Amygdala (tissue), 56 donors: ENCODE results near the gene L3MBTL4.

ENCODE experiments used
- DNase-seq, 56 donors: peaks; one replicate each; lab custom pipeline; 2025; lab: John Stamatoyannopoulos, UW

The L3MBTL4 gene

DNA sequence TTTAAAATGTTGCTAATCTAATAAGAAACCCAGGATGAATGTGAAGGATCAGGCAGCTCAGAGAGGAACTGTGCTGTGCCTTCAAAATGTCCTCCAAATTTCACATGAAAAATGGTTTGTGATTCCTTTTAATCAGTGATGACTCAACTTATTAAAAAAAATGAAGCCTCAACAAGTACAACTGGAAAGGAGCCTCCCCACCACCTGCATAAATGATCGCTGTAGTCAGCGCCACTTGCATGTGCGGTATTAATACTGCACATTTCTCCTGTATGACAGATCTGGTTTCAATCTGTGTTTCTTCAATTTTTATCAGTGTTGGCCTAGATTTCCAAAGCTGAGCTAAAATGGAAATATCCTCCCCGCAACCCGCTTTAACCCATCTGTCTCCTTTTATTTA lies 404.4 kb downstream of the L3MBTL4 start:
- DNase-seq: no peak

DNA sequence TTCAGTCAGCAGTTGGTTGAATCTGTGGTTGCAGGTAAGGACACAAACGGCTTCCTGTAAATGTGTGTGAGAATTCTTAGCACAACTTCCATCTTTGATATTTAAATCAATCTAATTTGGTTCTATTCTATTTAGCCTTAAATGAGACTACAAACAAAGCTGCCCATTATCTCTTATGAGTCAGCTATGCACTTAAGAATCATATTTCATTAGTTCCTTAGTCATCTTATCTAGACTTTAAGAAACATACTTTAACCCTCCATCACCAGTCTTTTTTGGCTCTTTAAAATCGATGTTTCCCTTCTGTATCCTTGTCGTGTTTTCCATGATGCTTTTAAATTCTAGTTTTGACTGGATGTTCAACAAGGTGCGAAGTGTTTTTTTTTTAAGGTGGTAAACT lies 405.0 kb downstream of the L3MBTL4 start:
- DNase-seq: no peak

DNA sequence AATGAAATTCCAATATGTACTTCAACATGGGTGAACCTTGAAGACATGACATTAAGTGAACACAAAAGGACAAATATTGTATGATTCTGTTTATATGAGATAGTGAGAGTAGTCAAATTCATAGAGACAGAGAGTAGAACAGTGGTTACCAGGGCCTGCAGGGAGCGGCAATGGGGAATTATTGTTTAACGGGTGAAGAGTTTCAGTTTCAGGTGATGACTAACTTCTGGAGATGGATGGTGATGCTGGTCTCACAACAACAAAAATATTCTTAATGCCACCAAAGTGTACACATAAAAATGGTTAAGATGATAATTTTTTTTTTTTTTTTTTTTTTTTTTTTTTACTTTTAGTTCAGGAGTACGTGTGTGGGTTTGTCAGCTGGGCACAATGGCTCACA lies 410.0 kb downstream of the L3MBTL4 start:
- no peak for DNase-seq

DNA sequence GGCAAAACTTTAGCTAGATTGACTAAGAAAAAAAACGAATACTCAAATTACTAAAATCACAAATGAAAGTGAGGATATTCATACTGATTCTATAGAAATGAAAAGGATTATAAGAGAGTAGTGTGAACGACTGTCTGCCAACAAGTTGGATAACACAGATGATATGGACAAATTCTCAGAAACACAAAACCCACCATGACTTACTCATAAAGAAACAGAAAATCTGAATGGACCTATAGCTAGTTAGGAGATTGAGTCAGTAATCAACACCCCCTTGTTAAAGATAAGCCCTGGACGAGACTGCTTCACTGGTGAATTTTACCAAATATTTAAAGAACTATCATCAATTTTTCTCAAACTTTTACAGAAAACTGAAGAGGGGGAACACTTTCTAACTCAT lies 410.6 kb downstream of the L3MBTL4 start:
- no peak for DNase-seq

DNA sequence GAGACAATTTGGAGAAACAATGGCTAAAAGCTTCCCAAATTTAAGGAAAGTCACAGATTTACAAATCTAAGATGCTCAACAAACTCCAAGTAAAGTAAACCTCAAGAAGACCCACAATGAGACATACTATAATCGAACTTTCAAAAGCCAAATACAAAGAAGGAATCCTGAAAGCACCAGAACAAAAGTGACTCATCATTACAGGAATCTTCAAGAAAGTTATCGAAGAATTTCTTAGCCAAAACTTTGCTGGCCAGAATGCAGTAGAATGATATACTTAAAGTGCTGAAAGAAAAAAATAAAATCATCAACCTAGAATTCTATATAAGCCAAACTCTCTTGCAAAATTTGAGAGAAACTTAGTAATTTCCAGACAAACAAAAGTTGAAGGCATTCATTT lies 412.8 kb downstream of the L3MBTL4 start:
- no peak for DNase-seq

DNA sequence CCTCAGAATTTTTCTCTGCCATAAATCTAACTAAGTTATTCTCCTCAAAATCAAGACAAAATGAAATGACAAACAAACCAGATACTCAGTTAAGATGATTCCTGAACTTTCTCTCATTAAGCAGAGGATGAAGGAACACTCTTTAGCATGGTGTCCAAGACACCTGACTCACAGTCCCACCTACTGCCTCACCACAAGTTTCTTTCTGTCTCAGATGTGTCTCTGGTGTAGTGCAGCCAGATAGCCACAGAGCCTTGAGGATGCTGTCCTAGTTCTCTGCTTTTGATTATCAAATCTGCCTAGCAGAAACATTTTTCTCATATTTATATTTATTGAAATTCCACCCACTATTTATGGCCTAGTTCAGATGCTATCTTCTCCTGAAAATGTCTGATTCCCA lies 415.8 kb downstream of the L3MBTL4 start:
- no peak for DNase-seq

DNA sequence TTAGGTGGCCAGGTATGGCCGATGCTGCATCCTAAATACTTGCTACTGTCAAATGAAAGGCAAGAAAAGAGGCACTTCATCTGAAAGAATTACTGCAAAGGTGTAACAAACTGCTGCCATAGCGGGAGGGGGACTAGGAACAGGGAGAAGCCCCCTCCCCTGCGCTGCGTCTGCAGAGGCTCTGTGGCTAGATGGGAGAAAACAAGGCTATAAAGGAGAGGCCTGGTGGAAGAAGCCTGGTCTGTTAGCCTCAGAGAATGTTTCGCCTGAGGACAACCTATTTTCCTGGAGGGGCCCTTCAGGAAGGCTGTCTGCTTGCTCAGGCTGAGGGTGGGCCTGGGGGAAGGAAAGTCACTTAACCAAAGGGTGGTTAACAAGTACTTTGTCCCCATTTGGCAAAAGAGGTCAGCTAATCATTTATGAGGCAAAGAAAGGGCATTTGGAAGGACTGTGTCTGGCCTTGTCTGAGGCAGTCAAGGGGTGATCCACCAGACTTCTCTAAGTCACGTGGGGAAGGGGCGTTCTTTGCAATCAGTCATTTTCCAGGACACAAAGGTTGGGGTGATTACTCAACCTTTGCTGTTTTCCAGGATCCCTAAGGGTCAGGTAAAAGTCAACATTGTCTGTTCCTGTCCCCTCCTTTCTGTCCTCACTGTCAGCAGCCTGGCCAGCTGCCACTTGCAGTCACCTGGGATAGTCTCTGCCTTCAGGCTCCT lies 416.4 kb downstream of the L3MBTL4 start:
- no peak for DNase-seq

DNA sequence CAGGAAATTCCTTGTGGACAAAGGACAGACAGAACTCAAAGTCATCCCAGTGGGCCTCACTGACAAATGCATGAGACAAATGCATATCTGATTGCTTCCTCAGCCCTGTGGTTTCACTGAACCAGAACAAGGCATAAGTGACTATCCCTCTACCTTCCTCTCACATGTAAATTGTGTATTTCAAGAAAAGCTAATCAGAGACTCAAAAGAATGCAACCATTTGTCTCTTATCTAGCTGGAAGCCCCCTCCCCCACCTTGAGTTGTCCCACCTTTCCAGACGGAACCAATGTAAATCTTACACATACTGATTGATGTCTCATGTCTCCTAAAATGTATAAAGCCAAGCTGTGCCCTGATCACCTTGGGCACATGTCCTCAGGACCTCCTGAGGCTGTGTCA lies 417.4 kb downstream of the L3MBTL4 start:
- DNase-seq: no peak

DNA sequence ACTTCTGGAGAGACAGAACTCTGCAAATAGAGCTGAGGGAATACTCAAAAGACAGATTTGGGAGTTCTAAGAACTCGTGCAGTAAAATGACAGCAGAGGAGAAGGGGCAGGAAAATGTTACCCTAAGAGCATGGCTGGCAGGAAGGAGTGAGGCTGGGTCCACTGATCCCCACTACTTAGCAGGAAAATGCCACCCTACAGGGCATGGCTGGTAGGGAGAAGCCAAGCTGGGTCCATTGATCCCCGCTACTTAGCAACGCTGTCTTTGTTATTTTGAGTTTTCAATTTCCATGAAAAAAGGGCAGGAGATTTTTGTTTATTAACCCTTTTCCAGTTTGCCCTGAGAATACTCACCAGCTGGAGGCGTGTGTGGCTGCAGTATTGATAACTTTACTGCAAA lies 419.1 kb downstream of the L3MBTL4 start:
- no peak for DNase-seq

DNA sequence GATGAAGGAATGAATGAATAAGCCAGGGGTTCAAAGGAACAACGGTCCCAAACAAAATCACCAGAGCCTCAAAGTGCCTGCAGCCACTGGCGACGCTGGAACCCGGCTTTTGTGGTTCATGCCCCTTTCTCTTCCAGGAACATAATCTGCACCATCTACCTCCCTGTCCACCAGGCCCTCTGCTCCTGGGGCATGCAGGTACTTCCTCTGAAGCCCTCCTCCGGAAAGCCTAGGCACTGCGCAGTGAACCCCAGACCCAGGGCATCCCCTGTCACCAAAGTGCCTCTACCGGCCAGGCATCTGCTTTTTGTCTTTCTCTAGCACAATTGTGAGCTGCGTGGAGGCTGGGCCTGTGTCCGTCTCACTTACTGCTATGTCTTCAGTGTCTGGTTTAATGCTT lies 420.8 kb downstream of the L3MBTL4 start:
- no peak for DNase-seq

DNA sequence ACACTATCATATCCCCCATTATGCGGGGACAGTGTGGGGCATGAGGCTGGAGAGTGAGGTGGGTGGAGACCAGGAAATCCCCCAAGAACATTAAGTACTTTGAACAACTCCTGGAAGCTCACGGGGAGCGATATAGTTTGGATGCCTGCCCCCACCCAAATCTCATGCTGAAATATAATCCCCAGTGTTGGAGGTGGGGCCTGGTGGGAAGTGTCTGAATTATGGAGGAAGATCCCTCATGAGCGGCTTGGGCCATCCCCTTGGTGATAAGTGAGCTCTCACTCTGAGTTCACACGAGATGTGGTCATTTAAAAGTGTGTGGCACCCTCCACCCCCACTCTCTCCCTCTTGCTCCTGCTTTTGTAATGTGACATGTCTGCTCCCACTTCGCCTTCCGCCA lies 422.3 kb downstream of the L3MBTL4 start:
- no peak for DNase-seq

DNA sequence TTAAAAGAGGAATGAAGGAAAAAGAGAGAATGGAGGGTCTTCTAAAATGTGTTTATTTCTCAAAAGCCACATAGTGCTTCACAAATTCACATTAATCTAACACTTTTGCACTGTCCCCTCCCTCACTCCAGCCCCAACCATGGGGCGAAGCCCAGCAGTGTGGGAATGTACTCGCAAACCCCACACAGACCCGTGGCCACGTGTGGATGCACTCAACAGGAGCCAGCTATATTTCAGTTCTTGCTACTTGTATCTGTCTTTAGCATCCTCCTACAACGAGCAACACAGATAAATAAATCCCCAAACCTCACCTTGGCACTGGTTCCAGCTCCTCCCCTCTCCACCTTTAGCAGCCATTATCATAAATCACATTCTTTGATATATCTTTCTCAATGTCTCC lies 427.5 kb downstream of the L3MBTL4 start:
- DNase-seq: no peak

DNA sequence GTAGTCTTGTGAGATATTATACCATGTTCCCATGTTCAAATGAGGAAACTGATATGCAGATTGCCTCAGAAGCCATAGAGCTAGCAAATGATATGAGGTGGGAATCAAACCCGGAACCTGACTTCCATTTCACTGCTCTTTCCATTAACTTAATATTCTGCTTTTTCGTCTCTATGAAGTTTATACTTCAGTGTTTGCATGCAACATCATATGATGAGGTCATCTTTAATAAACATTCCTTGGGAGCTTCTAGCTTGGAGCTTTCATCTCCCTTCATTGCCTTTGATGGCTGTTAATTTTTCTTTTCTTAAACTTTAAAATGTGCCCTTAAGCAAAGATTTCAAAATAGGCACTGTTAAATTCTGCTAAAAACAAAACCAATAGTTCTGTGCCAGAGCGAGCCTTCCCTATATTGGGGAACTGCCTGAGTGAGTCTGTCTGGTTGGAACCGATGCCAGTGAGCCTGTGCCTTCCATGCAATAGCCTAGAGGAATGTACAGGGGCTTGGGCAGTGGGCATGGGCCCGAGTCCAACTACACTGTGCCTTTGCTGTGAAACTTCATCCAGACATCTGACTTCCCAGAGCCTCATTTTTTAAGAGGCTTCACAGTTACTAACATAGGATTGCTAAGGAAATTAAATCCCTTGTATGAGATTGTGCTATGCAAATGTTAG lies 428.3 kb downstream of the L3MBTL4 start:
- no peak for DNase-seq

DNA sequence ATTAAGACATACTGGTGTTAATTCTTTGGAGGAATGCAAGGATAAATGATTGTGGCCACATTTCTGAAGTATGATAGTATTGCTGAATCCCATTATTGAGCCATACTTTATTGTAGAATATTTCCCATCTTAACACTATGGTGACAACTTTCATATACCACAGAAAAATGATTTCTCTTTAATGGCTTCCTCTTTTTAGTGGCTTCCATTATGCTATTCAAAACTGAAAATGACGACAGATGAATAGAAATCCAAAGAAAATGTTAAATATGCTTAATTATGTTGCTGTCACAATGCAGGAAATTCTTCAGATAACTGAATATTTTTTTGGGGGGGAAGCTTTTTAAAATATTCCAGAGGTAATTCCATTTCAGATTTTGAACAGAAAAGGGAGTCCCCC lies 430.5 kb downstream of the L3MBTL4 start:
- no peak for DNase-seq

DNA sequence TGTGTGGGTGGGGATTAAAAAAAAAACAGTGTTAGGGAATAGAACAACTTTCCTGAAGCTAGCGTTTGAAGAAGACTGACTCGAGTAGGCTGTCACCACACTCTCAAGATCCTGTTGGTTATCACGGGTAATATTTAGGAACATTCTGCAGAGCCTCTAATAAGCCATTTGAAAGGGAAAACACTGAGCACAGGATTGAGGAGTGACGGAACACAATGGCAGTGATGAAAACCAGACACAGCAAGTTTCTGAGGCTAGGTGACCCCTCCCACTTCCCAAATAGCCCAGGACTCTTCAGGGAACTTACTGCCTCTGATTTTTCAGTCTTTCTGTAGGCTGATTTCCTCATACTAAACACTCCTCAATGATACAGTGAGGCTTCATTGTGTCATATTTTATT lies 431.2 kb downstream of the L3MBTL4 start:
- no peak for DNase-seq

DNA sequence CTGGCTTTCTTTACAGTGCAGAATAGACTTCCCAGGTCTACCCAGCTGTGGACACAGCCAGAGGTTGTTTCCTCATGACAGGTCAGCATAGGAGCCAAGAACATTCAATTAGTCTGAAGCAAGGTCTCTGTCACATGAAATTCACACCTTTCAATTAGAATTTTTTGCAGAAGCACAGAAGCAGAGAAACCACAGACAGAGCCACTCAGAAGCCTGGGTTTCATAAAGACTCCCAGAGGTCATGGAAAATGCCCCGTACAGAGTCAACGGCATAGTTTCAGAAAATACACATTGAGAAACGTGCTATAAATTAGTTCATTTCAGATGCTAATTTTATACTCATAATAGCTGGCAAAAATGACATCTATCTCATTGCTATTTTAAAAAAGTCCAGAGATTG lies 432.4 kb downstream of the L3MBTL4 start:
- no peak for DNase-seq

DNA sequence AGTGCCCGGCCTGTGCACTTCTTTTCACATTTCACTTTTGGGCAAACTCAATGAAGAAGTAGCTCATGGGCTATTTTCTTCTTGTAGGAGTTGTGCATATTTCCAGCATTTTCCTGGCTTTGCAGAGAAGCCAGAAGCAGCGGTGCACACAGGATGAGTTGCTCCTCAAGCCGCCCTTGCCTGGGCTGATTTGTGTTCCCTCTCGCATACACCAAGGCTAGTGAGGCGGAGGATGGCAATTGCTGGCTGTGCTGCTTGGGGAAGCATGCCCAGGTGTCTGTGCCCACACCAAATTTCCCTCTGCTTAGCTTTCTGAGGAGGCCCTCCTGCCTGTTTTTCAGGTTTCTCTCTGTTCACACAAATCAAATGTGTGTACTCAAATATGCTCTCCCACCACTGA lies 434.0 kb downstream of the L3MBTL4 start:
- no peak for DNase-seq

DNA sequence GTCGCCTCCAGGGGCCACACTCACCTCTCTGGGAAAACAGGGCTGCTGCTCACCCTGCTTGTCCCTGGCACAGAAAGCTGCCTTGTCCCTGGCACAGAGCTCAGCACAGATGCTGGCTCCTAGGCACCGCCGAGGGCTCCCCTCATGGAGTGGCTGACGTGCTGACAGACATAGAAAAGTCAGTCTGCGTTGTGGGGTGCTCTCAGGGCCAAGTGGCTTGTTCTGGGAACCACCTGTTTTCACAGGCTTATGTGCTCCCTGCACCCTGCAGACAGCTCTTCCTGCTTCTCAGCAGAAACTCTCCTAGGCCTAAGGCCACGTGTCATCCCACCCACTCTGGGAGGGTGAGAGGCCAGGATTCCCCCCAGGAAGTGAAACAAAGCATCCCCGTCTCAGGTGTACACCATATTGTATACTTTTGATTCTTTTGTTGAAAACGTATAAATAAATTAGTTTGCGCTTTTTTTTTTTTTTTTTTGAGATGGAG lies 434.7 kb downstream of the L3MBTL4 start:
- DNase-seq: no peak

DNA sequence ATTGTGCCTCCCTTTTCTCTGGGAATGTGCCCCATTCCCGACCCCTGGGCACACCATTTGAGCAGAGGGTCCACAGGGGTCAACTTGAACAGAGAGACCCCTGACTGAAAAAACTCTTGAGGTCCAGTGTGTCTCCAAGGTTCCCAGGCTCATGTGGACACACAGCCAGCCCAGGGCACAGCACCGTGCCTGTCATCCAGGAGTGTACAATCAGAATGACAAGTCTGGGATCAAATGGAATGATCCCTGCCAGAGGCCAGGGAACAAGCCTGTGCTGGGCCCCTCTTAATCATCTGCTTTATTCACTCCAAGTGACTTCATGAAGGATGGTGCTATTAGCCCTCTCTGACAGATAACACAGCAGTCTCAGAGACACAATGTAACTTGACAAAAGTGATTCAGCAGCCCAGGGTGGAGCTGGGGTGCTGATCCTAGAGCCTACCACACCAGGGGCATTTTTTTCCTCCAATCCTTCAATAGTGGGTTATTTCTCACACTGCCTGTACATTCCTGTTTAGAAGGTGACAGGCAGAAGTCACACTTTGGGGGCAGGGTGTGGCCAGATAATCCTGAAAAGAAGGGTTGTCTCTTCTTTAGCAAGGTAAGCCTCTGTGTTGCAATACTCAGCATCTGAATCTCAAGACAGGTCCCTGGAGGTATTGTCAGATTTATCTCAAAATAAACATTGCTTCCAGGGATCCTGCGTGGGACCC lies 435.4 kb downstream of the L3MBTL4 start:
- DNase-seq: no peak

DNA sequence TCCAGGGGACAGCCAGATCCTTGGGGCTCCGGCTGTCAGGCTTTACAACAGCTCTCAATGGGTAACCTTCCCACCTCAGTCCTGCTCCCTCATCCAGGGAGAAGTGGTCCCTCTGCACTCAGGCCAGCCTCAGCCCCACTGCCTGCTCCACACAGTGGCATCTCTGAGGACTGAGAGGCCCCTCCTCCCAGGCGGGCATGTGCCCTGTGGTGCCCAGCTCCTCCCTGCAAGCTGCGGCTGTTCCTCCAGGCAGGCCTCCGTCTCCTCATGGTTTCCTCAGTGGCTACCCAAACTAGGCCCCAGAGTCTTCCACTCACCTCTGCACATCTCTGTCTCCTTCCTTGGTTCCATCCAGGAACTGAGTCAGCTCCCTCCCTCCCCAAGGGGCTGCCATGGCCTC lies 437.7 kb downstream of the L3MBTL4 start:
- DNase-seq: no peak

DNA sequence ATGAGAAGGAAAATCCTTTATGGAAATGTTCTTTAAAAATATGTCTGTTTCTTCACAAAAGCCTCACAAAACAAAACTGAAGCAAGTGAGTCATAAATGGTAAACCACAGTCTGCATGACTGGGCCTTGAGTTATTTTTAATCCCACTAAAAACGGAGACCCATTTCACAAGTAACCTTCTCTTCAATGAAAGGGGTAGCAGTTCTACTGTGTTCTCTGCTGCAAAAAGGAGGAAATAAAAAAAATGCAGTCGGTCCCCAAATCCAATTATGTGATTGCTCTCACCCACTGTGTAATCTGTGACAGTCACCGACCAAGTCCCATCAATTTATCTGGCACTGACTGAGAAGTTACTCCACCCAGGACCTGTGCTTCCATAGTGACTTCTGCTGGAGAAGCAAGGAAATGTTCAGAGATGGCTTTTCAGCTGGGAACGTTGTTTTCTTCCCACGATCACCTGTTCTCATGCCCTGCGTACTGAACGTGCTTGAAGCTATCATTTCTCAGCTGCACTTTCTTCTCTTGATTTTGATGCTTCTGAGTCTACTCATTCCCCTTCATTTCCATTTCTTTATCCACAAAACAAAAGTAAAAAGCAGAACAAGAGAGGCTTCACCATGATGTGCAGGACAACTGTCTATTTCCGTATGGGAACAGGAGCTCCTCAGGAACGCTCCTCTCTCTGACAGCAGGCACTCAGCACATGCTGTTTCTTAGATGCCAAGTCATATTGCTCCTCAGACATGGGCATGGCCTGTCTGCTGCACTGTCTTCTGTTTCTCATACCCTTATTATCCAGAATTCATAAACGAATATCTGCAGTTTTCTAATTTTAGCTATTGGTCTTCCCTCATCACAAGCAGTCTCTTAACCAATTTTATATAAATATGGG lies 439.4 kb downstream of the L3MBTL4 start:
- DNase-seq: peak in 1 of 56 donors; percentile 7
